AG04450 (cell line): Measurements from ENCODE around the gene DCAKD. TPM values are rescaled to one million over a fixed set of nuclear protein-coding genes. Genes with fewer than 3 reads are reported as not detected.
A peak's percentile ranks its signal among the peaks of the same experiment; 100 is the strongest.

ENCODE experiments used
- CTCF ChIA-PET: fragments of 300-600, 350-600 bp; formaldehyde crosslinking; extraction: SDS; loops from one replicate; lab custom pipeline; 2022; ENCODE audit warnings: antibody characterized with exemption, inconsistent platforms; lab: Charles Lee
- POLR2A ChIA-PET: fragments of 350-600 bp; formaldehyde crosslinking; extraction: SDS; loops from one replicate; lab custom pipeline; 2021; ENCODE audit warnings: antibody characterized with exemption, inconsistent platforms; lab: Yijun Ruan, JAX
- DNase-seq: peaks from one replicate; pipeline ENCODE4 v3.0.0-alpha.2; 2011; ENCODE audit warnings: low read depth, low spot score
- H3K27ac ChIP-seq: one replicate; pipeline ENCODE4 v1.5.1; 2012; ENCODE audit warnings: low read depth, low read length, control low read depth
- H3K27me3 ChIP-seq: one replicate; pipeline ENCODE4 v1.6.0; 2012; ENCODE audit warnings: low read length; ENCODE audit not compliant: control insufficient read depth, insufficient read depth
- H3K4me3 ChIP-seq: 2 replicates; pipeline ENCODE4 v1.5.1; 2011; ENCODE audit warnings: mild to moderate bottlenecking, low read depth, low read length, control low read depth
- H3K9me3 ChIP-seq: 2 replicates; pipeline ENCODE4 v1.5.1; 2012; ENCODE audit warnings: low read length; ENCODE audit not compliant: control insufficient read depth, insufficient read depth
- CTCF ChIP-seq: IDR thresholded peaks from 2 replicates; pipeline ENCODE4 v1.5.1; 2011; ENCODE audit warnings: low read depth, low read length, control low read depth, inconsistent platforms
- polyA plus RNA-seq: library from polyadenylated mRNA; depleted of rRNA; stranded (reverse); fragments of >200 nt; gene quantifications from 2 replicates; pipeline ENCODE4 v1.2.3, GENCODE V29; 2011

Gene DCAKD
- polyA plus RNA-seq, 1 experiment: 21.8 TPM

- no peaks in the 10 kb centered on the region for H3K27me3 ChIP-seq
- peak overlapping the region; percentile 31 for H3K27ac ChIP-seq
- POLR2A ChIA-PET: interaction anchor here (0.6 kb wide), 1 partner anchor 57 kb away, joined by 3 read pairs; the partner anchor contains the start of gene HEXIM1
- CTCF ChIA-PET: interaction anchor here (1.3 to 6.0 kb wide), 2 partner anchors 8 to 45 kb away, joined by 6 to 26 read pairs; partner anchors contain the start of gene ACBD4
- DNase-seq: no peak
- H3K9me3 ChIP-seq: no peaks in the 10 kb centered on the region
- no peak for TF ChIP-seq CTCF
- H3K4me3 ChIP-seq: no peak overlapping the region
Observed at GRCh38 chr17:45090711-45091110, 39.3 kb upstream of the DCAKD start.

- H3K4me3 ChIP-seq: no peak overlapping the region
- no peak overlapping the region for H3K27ac ChIP-seq
- ChIA-PET POLR2A (interaction anchor here (0.7 kb wide), 1 partner anchor 9 kb away, joined by 6 read pairs; no protein-coding TSS in a partner anchor), CTCF (interaction anchor here (6.0 kb wide), 1 partner anchor 47 kb away, joined by 26 read pairs; the partner anchor contains the start of gene ACBD4)
- no peaks in the 10 kb centered on the region for H3K9me3 ChIP-seq
- H3K27me3 ChIP-seq: no peaks in the 10 kb centered on the region
- no peak for TF ChIP-seq CTCF
- no peak for DNase-seq
Observed at GRCh38 chr17:45088741-45089140, 37.3 kb upstream of the DCAKD start.

- ChIA-PET POLR2A (no interaction called here), CTCF (interaction anchor here (0.9 kb wide), 1 partner anchor 47 kb away, joined by 4 read pairs; the partner anchor contains the start of gene ACBD4)
- no peaks in the 10 kb centered on the region for H3K27me3 ChIP-seq
- no peak for DNase-seq
- peak overlapping the region; percentile 48 for H3K27ac ChIP-seq
- no peak overlapping the region for H3K4me3 ChIP-seq
- TF ChIP-seq CTCF: no peak
- H3K9me3 ChIP-seq: no peaks in the 10 kb centered on the region
Observed at GRCh38 chr17:45087978-45088377, 36.5 kb upstream of the DCAKD start.

- no peak for DNase-seq
- H3K27ac ChIP-seq: peak overlapping the region; percentile 48
- H3K27me3 ChIP-seq: no peaks in the 10 kb centered on the region
- POLR2A ChIA-PET: no interaction called here
- H3K9me3 ChIP-seq: no peaks in the 10 kb centered on the region
- CTCF ChIA-PET: interaction anchor here (0.9 to 1.5 kb wide), 3 partner anchors 12 to 167 kb away, joined by 3 to 5 read pairs (median 4); partner anchors contain the start of gene ACBD4
- H3K4me3 ChIP-seq: no peak overlapping the region
- TF ChIP-seq CTCF: no peak
Observed at GRCh38 chr17:45087504-45087975, 36.1 kb upstream of the DCAKD start.

- ChIA-PET POLR2A (no interaction called here), CTCF (interaction anchor here (1.0 to 1.5 kb wide), 3 partner anchors 9 to 167 kb away, joined by 3 to 5 read pairs (median 3); no protein-coding TSS in a partner anchor)
- no peak overlapping the region for H3K27ac ChIP-seq
Observed at GRCh38 chr17:45086865-45087503, 35.6 kb upstream of the DCAKD start.

More at GRCh38 chr17:45086865-45087503, 35.6 kb upstream of the DCAKD start:
- no peaks in the 10 kb centered on the region for H3K9me3 ChIP-seq
- H3K27me3 ChIP-seq: no peaks in the 10 kb centered on the region
- no peak for TF ChIP-seq CTCF
- H3K4me3 ChIP-seq: no peak overlapping the region
- no peak for DNase-seq
